ENCODE results near the gene CBX6. TPM values are rescaled to one million over a fixed set of nuclear protein-coding genes. Genes with fewer than 3 reads are reported as not detected.
A peak's percentile ranks its signal among the peaks of the same experiment; 100 is the strongest.

The CBX6 gene
- 10 to 100 TPM; 14.6 to 79.2 TPM for total RNA-seq
- 10 to 100 TPM; 18.8 to 27.9 TPM for polyA plus RNA-seq
- long read RNA-seq, donor 1, full-length matches to known transcripts: 6 of 6 reads
- long read RNA-seq, donor 1, partial matches to known transcripts: 0 of 6 reads
- long read RNA-seq, donor 1, other reads (novel, unspliced or antisense): 0 of 6 reads
- long read RNA-seq, donor 2, full-length matches to known transcripts: 6 of 13 reads
- long read RNA-seq, donor 2, partial matches to known transcripts: 7 of 13 reads
- long read RNA-seq, donor 2, other reads (novel, unspliced or antisense): 0 of 13 reads
- long read RNA-seq, donor 3, full-length matches to known transcripts: 4 of 4 reads
- long read RNA-seq, donor 3, partial matches to known transcripts: 0 of 4 reads
- long read RNA-seq, donor 3, other reads (novel, unspliced or antisense): 0 of 4 reads
- long read RNA-seq, donor 4, full-length matches to known transcripts: 8 of 8 reads
- long read RNA-seq, donor 4, partial matches to known transcripts: 0 of 8 reads
- long read RNA-seq, donor 4, other reads (novel, unspliced or antisense): 0 of 8 reads
- long read RNA-seq, donor 5, full-length matches to known transcripts: 7 of 7 reads
- long read RNA-seq, donor 5, partial matches to known transcripts: 0 of 7 reads
- long read RNA-seq, donor 5, other reads (novel, unspliced or antisense): 0 of 7 reads

DNA sequence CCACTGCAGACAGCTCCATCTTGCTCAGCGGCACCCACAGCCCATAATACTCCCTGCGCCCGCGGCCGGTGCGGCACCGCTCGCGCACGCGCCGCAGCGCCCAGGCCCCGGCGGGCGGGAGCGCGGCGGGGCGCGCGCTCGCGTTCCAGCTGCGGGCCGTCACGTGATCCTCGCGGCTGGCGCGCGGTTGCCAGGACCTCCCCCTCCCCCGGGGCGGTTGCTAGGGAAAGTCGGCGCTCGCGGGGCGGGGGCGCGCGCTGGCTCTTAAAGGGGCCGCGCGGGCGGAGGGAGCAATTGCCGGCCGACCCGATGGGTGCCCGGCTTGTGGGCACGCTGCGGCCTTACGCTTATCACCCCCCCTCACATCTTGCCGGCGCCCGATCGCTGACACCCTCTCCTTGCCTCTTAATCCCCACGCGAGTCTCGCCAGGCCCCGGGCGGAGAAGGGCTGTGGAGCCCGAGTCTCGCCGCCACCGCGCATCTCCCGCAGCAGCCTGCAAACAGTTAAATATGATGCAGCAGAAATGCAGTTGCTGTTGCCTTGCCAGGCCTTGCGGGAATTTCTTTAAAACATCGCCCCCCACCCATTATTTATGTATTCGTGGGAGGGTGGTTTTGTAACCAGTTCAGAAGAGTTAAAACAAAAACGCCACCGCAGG, at the start of gene CBX6:
TSS of gene CBX6 (minus strand) at position 45 of the 659 bp plus-strand sequence. CDS start at position 19, 26 bp downstream.
- TF ChIP-seq CTCF (IDR thresholded peaks at IDR 0.05; ENCODE audit: control extremely low read depth, extremely low read depth): no peak
- DNase-seq: peak; percentile 96 to 98 (median 97)
- ATAC-seq (ENCODE audit: insufficient read depth, low FRiP score): peak; percentile 80
- Histone ChIP-seq H3K27me3 (ENCODE audit: control insufficient read depth in 3 of 3, insufficient read depth in 3 of 3, low read length in 2 of 3) (no peaks in the 10 kb centered on the region), H3K27ac (ENCODE audit: low read depth in 1 of 2, low read length in 1 of 2) (peak within 1 kb of the TSS; percentile 93 to 94), H3K9ac (ENCODE audit: insufficient read depth in 1 of 2, low read length in 2 of 2) (peak within 1 kb of the TSS; percentile 69 to 72), H3K4me1 (ENCODE audit: control insufficient read depth in 5 of 5, insufficient read depth in 5 of 5, low read length in 5 of 5) (peaks cover 0 to 34% (median 9%) of the 10 kb centered on the region in 5 donors), H3K4me3 (peak within 1 kb of the TSS; percentile 75), H3K9me3 (ENCODE audit: control insufficient read depth in 4 of 4, insufficient read depth in 3 of 4, low read length in 3 of 4) (no peaks in the 10 kb centered on the region), H3K36me3 (ENCODE audit: control insufficient read depth in 4 of 4, insufficient read depth in 4 of 4, low read length in 4 of 4) (peaks cover 0 to 16% (median 11%) of the 10 kb centered on the region in 4 donors)
- 0% methylated on average over 47 to 73 of the region's 73 CpGs for WGBS, 2 donors

DNA sequence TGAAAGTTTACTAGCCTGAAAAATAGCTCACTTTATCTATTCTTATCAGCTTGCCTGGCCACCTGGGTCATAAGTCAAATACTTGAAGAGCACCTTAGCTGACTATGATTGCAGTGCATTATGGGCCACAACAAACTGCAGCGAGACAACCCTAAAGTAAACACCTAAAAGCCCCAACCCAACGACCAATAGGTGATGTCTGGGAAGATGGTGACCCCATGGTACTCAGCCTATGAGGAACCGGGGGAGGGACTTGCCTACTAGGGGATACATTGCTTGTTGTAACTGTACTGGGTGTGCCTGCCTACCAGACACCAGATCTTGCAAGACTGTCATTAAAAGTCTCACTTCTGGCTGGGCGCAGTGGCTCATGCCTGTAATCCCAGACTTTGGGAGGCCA, 49.8 kb upstream of the CBX6 start:
- Histone ChIP-seq H3K27ac (ENCODE audit: low read depth in 1 of 2, low read length in 1 of 2) (no peak overlapping the region), H3K4me3 (no peak overlapping the region), H3K9me3 (ENCODE audit: control insufficient read depth in 4 of 4, insufficient read depth in 3 of 4, low read length in 3 of 4) (no peaks in the 10 kb centered on the region), H3K9ac (ENCODE audit: insufficient read depth in 1 of 2, low read length in 2 of 2) (no peak overlapping the region), H3K27me3 (ENCODE audit: control insufficient read depth in 3 of 3, insufficient read depth in 3 of 3, low read length in 2 of 3) (no peaks in the 10 kb centered on the region), H3K36me3 (ENCODE audit: control insufficient read depth in 4 of 4, insufficient read depth in 4 of 4, low read length in 4 of 4) (no peaks in the 10 kb centered on the region), H3K4me1 (ENCODE audit: control insufficient read depth in 5 of 5, insufficient read depth in 5 of 5, low read length in 5 of 5) (peaks cover 3 to 72% (median 17%) of the 10 kb centered on the region in 5 donors)
- WGBS, 2 donors: 67 to 82% methylated on average over 4 of the region's 4 CpGs
- ATAC-seq (ENCODE audit: insufficient read depth, low FRiP score) (no peak), DNase-seq (no peak)
- no peak for TF ChIP-seq CTCF (IDR thresholded peaks at IDR 0.05; ENCODE audit: control extremely low read depth, extremely low read depth)

DNA sequence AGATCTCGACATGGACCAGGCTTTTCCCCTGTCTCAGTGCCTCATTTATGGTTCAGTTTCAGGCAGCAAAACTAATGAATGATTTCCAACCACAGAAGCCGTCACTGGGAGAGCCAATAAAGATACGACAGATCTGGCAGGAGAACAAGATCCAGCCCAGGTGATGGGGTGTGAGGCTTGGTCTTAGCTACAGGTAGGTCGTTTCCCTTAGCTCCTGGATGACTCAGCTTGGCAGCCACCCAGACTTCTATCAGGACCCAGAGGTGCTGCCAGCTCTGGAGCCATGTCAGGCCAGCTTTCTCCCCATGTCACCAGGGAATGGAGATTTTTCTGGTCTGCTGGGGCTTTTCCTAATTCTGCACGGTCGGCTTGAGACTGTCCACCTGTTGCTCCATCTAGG, 49.1 kb upstream of the CBX6 start:
- no peaks in the 10 kb centered on the region for H3K9me3 ChIP-seq (ENCODE audit: control insufficient read depth in 4 of 4, insufficient read depth in 3 of 4, low read length in 3 of 4)
- no peak overlapping the region for H3K4me3 ChIP-seq
- H3K9ac ChIP-seq (ENCODE audit: insufficient read depth in 1 of 2, low read length in 2 of 2): no peak overlapping the region
- DNase-seq: peak in 1 of 3 donors; percentile 18
- H3K4me1 ChIP-seq (ENCODE audit: control insufficient read depth in 5 of 5, insufficient read depth in 5 of 5, low read length in 5 of 5): peaks cover 3 to 70% (median 17%) of the 10 kb centered on the region in 5 donors
- no peak for ATAC-seq (ENCODE audit: insufficient read depth, low FRiP score)
- no peaks in the 10 kb centered on the region for H3K36me3 ChIP-seq (ENCODE audit: control insufficient read depth in 4 of 4, insufficient read depth in 4 of 4, low read length in 4 of 4)
- H3K27me3 ChIP-seq (ENCODE audit: control insufficient read depth in 3 of 3, insufficient read depth in 3 of 3, low read length in 2 of 3): no peaks in the 10 kb centered on the region
- H3K27ac ChIP-seq (ENCODE audit: low read depth in 1 of 2, low read length in 1 of 2): no peak overlapping the region
- 58 to 77% methylated on average over 6 of the region's 6 CpGs for WGBS, 2 donors
- no peak for TF ChIP-seq CTCF (IDR thresholded peaks at IDR 0.05; ENCODE audit: control extremely low read depth, extremely low read depth)
